GM12873 (cell line): ENCODE measurements around the gene ENTR1.

Experiments used
- CTCF ChIP-seq: IDR thresholded peaks from 2 replicates; pipeline ENCODE4 v1.5.1; 2012; ENCODE audit warnings: low read depth, mild to moderate bottlenecking, moderate library complexity, low read length, control low read depth; ENCODE audit not compliant: insufficient read depth; ENCODE audit errors: missing control alignments

The ENTR1 gene

GRCh38 chr9:136453326-136453725, 42.9 kb upstream of the ENTR1 start:
- TF ChIP-seq CTCF = no peak

- no peak for TF ChIP-seq CTCF
Observed at GRCh38 chr9:136451221-136451877, 40.9 kb upstream of the ENTR1 start.

- TF ChIP-seq CTCF = no peak
Observed at GRCh38 chr9:136448655-136449054, 38.2 kb upstream of the ENTR1 start.

DNA sequence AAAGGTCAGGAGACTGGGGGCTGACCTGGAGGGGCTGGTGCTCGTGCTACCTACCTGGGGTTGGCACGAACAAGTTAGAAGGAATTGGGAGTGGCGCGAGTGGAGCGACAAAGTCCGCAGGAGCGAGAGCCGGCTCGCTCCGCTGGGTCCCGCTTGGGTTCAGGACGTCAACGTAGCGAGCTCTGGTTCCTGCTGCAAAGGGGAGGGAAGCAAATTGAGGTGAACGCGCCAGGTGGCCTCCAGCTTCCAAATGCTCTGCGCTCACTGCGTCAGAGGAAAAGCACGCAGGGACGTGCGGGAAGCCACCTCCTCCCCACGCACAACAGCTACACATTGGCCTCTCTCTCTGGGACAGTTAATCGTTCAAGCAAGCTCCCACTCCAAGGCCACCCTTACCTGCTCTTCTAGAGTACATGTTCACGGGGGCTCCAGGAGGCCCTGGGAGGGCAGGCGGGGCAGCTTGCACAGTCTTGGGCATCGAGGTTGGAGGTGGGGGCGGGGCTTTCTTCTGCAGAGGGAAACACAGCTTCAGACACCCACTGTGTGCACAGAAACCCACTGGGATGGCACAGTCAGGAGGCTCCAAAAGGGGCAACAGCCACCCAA, 36.9 kb upstream of the ENTR1 start:
- TF ChIP-seq CTCF = no peak

- TF ChIP-seq CTCF = no peak
Observed at GRCh38 chr9:136445799-136446198, 35.4 kb upstream of the ENTR1 start.

- TF ChIP-seq CTCF = no peak
Observed at GRCh38 chr9:136444102-136444501, 33.7 kb upstream of the ENTR1 start.

DNA sequence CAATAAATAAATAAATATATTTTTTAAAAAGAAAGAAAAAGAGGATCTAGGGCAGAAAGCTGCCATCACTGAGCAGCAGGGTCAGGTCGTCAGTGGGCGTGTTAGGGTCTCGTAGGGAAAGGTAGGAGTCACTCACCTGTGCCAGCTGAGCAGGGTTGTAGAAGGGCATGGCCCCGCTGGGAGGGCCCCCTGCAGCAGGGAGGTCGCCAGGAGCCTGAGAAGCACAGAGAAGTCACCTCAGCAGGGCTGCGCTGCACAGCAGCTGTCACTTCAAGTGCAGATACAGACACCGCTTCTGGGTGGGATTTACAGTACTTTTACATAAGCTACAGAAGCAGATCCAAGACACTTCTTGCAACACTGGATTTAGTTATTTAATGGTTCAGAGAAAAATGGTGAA, 33.3 kb upstream of the ENTR1 start:
- TF ChIP-seq CTCF = no peak
